ENCODE results near the gene ZNF813.

ZNF813 gene

GRCh38 chr19:53537521-53538377 lies 70.2 kb downstream of the ZNF813 start, which contains the start of gene ZNF331:
TSS of gene ZNF331 (plus strand) at chr19:53538145. CDS start at chr19:53569377, 31,232 bp downstream.
- Histone ChIP-seq H3K4me1 (ENCODE audit: insufficient read depth, low read length, poor library complexity, severe bottlenecking) (no peaks in the 10 kb centered on the region), H3K4me2 (ENCODE audit: low read depth, low read length, poor library complexity, severe bottlenecking) (peak within 1 kb of the TSS; percentile 65), H4K20me1 (ENCODE audit: insufficient read depth, low read length, poor library complexity, severe bottlenecking) (no peaks in the 10 kb centered on the region), H3K36me3 (ENCODE audit: insufficient read depth, low read length) (no peaks in the 10 kb centered on the region), H3K4me3 (ENCODE audit: low read length, poor library complexity, severe bottlenecking) (peak within 1 kb of the TSS; percentile 74), H2AFZ (ENCODE audit: low read length) (peak within 1 kb of the TSS; percentile 88), H3K79me2 (ENCODE audit: insufficient read depth, low read length) (0 out of 2 replicates have a peak, but pooled peaks cover 2% of the 10 kb centered on the region), H3K9me2 (replicated peaks; ENCODE audit: low read depth, low read length) (no peaks in the 10 kb centered on the region), H3F3A (ENCODE audit: low read depth) (no peaks in the 10 kb centered on the region), H3K27me3 (ENCODE audit: insufficient read depth, low read length, poor library complexity, severe bottlenecking) (no peaks in the 10 kb centered on the region), H3K9ac (ENCODE audit: low read depth, low read length, poor library complexity, severe bottlenecking) (peak within 1 kb of the TSS; percentile 72), H3K9me3 (ENCODE audit: insufficient read depth, low read depth, low read length) (no peaks in the 10 kb centered on the region)
- no peak for TF ChIP-seq EZH2phosphoT487 (IDR thresholded peaks at IDR 0.05; ENCODE audit: borderline replicate concordance)
- TF ChIP-seq CTCF (conservative IDR thresholded peaks at IDR 0.05; ENCODE audit: low read length), result no peak; the same call in 1 of the 2 replicates

GRCh38 chr19:53538378-53539109 lies 71.0 kb downstream of the ZNF813 start:
- H3K4me1 ChIP-seq (ENCODE audit: insufficient read depth, low read length, poor library complexity, severe bottlenecking), result no peaks in the 10 kb centered on the region
- TF ChIP-seq CTCF (conservative IDR thresholded peaks at IDR 0.05; ENCODE audit: low read length) (no peak), EZH2phosphoT487 (IDR thresholded peaks at IDR 0.05; ENCODE audit: borderline replicate concordance) (no peak)
- H3K36me3 ChIP-seq (ENCODE audit: insufficient read depth, low read length), result no peaks in the 10 kb centered on the region
- H3K27me3 ChIP-seq (ENCODE audit: insufficient read depth, low read length, poor library complexity, severe bottlenecking), result no peaks in the 10 kb centered on the region
- no peaks in the 10 kb centered on the region for H4K20me1 ChIP-seq (ENCODE audit: insufficient read depth, low read length, poor library complexity, severe bottlenecking)
- H2AFZ ChIP-seq (ENCODE audit: low read length), result peak overlapping the region; percentile 88
- peak overlapping the region; percentile 72 for H3K9ac ChIP-seq (ENCODE audit: low read depth, low read length, poor library complexity, severe bottlenecking)
- H3K79me2 ChIP-seq (ENCODE audit: insufficient read depth, low read length), result 0 out of 2 replicates have a peak, but pooled peaks cover 2% of the 10 kb centered on the region
- peak overlapping the region; percentile 65 for H3K4me2 ChIP-seq (ENCODE audit: low read depth, low read length, poor library complexity, severe bottlenecking)
- no peaks in the 10 kb centered on the region for H3K9me2 ChIP-seq (replicated peaks; ENCODE audit: low read depth, low read length)
- H3K9me3 ChIP-seq (ENCODE audit: insufficient read depth, low read depth, low read length), result no peaks in the 10 kb centered on the region
- no peaks in the 10 kb centered on the region for H3F3A ChIP-seq (ENCODE audit: low read depth)
- H3K4me3 ChIP-seq (ENCODE audit: low read length, poor library complexity, severe bottlenecking), result peak overlapping the region; percentile 74

GRCh38 chr19:53540091-53540490 lies 72.6 kb downstream of the ZNF813 start:
- Histone ChIP-seq H3K4me2 (ENCODE audit: low read depth, low read length, poor library complexity, severe bottlenecking) (no peak overlapping the region), H3K79me2 (ENCODE audit: insufficient read depth, low read length) (0 out of 2 replicates have a peak, but pooled peaks cover 2% of the 10 kb centered on the region), H3K9me2 (replicated peaks; ENCODE audit: low read depth, low read length) (no peaks in the 10 kb centered on the region), H3K4me3 (ENCODE audit: low read length, poor library complexity, severe bottlenecking) (no peak overlapping the region), H4K20me1 (ENCODE audit: insufficient read depth, low read length, poor library complexity, severe bottlenecking) (no peaks in the 10 kb centered on the region), H3K9me3 (ENCODE audit: insufficient read depth, low read depth, low read length) (no peaks in the 10 kb centered on the region), H3K9ac (ENCODE audit: low read depth, low read length, poor library complexity, severe bottlenecking) (no peak overlapping the region), H3K36me3 (ENCODE audit: insufficient read depth, low read length) (no peaks in the 10 kb centered on the region), H2AFZ (ENCODE audit: low read length) (no peak overlapping the region), H3F3A (ENCODE audit: low read depth) (no peaks in the 10 kb centered on the region), H3K27me3 (ENCODE audit: insufficient read depth, low read length, poor library complexity, severe bottlenecking) (no peaks in the 10 kb centered on the region), H3K4me1 (ENCODE audit: insufficient read depth, low read length, poor library complexity, severe bottlenecking) (no peaks in the 10 kb centered on the region)
- TF ChIP-seq CTCF (conservative IDR thresholded peaks at IDR 0.05; ENCODE audit: low read length) (no peak), EZH2phosphoT487 (IDR thresholded peaks at IDR 0.05; ENCODE audit: borderline replicate concordance) (no peak)

Measured in Loucy (cell line).